ENCODE measurements around the gene CD22. TPM values are rescaled to one million over a fixed set of nuclear protein-coding genes. Genes with fewer than 3 reads are reported as not detected.
"Not testable (repeated sequence)": the region's sequence is repeated elsewhere in the genome, so short reads cannot be mapped to it uniquely, and the experiment has no call there.

The CD22 gene
- total RNA-seq, 6 donors from 2014 or later: 8.8 to 36.7 (median 24.7) TPM

GRCh38 chr19:35377656-35378055, 48.7 kb downstream of the CD22 start:
- TF ChIP-seq EP300 (IDR thresholded peaks at IDR 0.05): no peak
- no peak for TF ChIP-seq POLR2A (IDR thresholded peaks at IDR 0.05)
- no peak for TF ChIP-seq CTCF (IDR thresholded peaks at IDR 0.05)
- no peak for TF ChIP-seq POLR2AphosphoS5 (IDR thresholded peaks at IDR 0.05)
- DNase-seq (no peak), ATAC-seq (ENCODE audit: low FRiP score in 2 of 2) (no peak)
- Histone ChIP-seq H3K4me1 (no peaks in the 10 kb centered on the region), H3K27me3 (no peaks in the 10 kb centered on the region), H3K9me3 (peaks cover 0 to 3% (median 0%) of the 10 kb centered on the region in 4 donors), H3K27ac (no peak overlapping the region), H3K4me3 (no peak overlapping the region), H3K36me3 (no peaks in the 10 kb centered on the region)
- WGBS, 2 donors: 39 to 58% methylated on average over 1 of the region's 1 CpG

- peaks cover 0 to 3% (median 0%) of the 10 kb centered on the region in 4 donors for H3K9me3 ChIP-seq
- no peak for ATAC-seq (ENCODE audit: low FRiP score in 2 of 2)
- no peak for DNase-seq
- no peak overlapping the region for H3K4me3 ChIP-seq
- H3K36me3 ChIP-seq: no peaks in the 10 kb centered on the region
- TF ChIP-seq CTCF (IDR thresholded peaks at IDR 0.05): no peak
- TF ChIP-seq POLR2AphosphoS5 (IDR thresholded peaks at IDR 0.05): no peak
- no peak for TF ChIP-seq POLR2A (IDR thresholded peaks at IDR 0.05)
- TF ChIP-seq EP300 (IDR thresholded peaks at IDR 0.05): no peak
- H3K27me3 ChIP-seq: no peaks in the 10 kb centered on the region
- no peak overlapping the region for H3K27ac ChIP-seq
- whole genome bisulfite sequencing, 2 donors: 90 to 91% methylated on average over 3 of the region's 3 CpGs
- no peaks in the 10 kb centered on the region for H3K4me1 ChIP-seq
Measured at GRCh38 chr19:35378356-35378755, 49.4 kb downstream of the CD22 start.

GRCh38 chr19:35379545-35379944, 50.6 kb downstream of the CD22 start:
- not testable (repeated sequence) for DNase-seq; H3K4me3 ChIP-seq; ATAC-seq (ENCODE audit: low FRiP score in 2 of 2); H3K27me3 ChIP-seq; H3K9me3 ChIP-seq; H3K36me3 ChIP-seq; H3K27ac ChIP-seq; H3K4me1 ChIP-seq
- 96% methylated on average over 5 of the region's 5 CpGs for WGBS, 2 donors

- 31 to 65% methylated on average over 1 of the region's 1 CpG for WGBS, 2 donors
- no peak for TF ChIP-seq POLR2A (IDR thresholded peaks at IDR 0.05)
- H3K4me3 ChIP-seq: no peak overlapping the region
- H3K36me3 ChIP-seq: no peaks in the 10 kb centered on the region
- H3K9me3 ChIP-seq: peaks cover 0 to 7% (median 0%) of the 10 kb centered on the region in 4 donors
- H3K4me1 ChIP-seq: no peaks in the 10 kb centered on the region
- no peaks in the 10 kb centered on the region for H3K27me3 ChIP-seq
- DNase-seq (no peak), ATAC-seq (ENCODE audit: low FRiP score in 2 of 2) (no peak)
- H3K27ac ChIP-seq: no peak overlapping the region
Measured at GRCh38 chr19:35379992-35380391, 51.0 kb downstream of the CD22 start.

- Histone ChIP-seq H3K36me3 (no peaks in the 10 kb centered on the region), H3K9me3 (peaks cover 0 to 12% (median under 1%) of the 10 kb centered on the region in 4 donors), H3K27ac (no peak overlapping the region), H3K4me1 (no peaks in the 10 kb centered on the region), H3K27me3 (no peaks in the 10 kb centered on the region), H3K4me3 (no peak overlapping the region)
- no peak for DNase-seq
- ATAC-seq (ENCODE audit: low FRiP score in 2 of 2): no peak
- 55 to 56% methylated on average over 9 of the region's 9 CpGs for WGBS, 2 donors
- TF ChIP-seq POLR2AphosphoS5 (IDR thresholded peaks at IDR 0.05): no peak
Measured at GRCh38 chr19:35380450-35381124, 51.6 kb downstream of the CD22 start.

GRCh38 chr19:35381318-35381717, 52.3 kb downstream of the CD22 start:
- DNase-seq (no peak), ATAC-seq (ENCODE audit: low FRiP score in 2 of 2) (no peak)
- H3K9me3 ChIP-seq: peaks cover 0 to 19% (median 4%) of the 10 kb centered on the region in 4 donors
- no peak overlapping the region for H3K4me3 ChIP-seq
- TF ChIP-seq EP300 (IDR thresholded peaks at IDR 0.05) (no peak), POLR2AphosphoS5 (IDR thresholded peaks at IDR 0.05) (no peak), POLR2A (IDR thresholded peaks at IDR 0.05) (no peak), CTCF (IDR thresholded peaks at IDR 0.05) (no peak)
- no peaks in the 10 kb centered on the region for H3K36me3 ChIP-seq
- H3K4me1 ChIP-seq: no peaks in the 10 kb centered on the region
- WGBS, 2 donors: 74 to 80% methylated on average over 3 of the region's 3 CpGs
- no peak overlapping the region for H3K27ac ChIP-seq
- H3K27me3 ChIP-seq: no peaks in the 10 kb centered on the region

All from upper lobe of left lung (tissue), 6 donors.